22Rv1 (cell line): ENCODE data around the gene PIGR.
"Not testable (repeated sequence)": the region's sequence is repeated elsewhere in the genome, so short reads cannot be mapped to it uniquely, and the experiment has no call there.

ENCODE experiments used
- H3K27ac ChIP-seq: fragments of 450-650 bp; 2 replicates; pipeline ENCODE4 v1.5.1; 2017
- ZFX ChIP-seq: fragments of 450-650 bp; IDR thresholded peaks from 2 replicates; pipeline ENCODE4 v1.6.1; 2017; ENCODE audit warnings: antibody characterized with exemption, borderline replicate concordance
- TF ChIP-seq, protein P1 (sequence below): fragments of 450-650 bp; IDR thresholded peaks from 2 replicates; pipeline ENCODE4 v1.5.1; 2017; ENCODE audit warnings: mild to moderate bottlenecking

The PIGR gene

DNA sequence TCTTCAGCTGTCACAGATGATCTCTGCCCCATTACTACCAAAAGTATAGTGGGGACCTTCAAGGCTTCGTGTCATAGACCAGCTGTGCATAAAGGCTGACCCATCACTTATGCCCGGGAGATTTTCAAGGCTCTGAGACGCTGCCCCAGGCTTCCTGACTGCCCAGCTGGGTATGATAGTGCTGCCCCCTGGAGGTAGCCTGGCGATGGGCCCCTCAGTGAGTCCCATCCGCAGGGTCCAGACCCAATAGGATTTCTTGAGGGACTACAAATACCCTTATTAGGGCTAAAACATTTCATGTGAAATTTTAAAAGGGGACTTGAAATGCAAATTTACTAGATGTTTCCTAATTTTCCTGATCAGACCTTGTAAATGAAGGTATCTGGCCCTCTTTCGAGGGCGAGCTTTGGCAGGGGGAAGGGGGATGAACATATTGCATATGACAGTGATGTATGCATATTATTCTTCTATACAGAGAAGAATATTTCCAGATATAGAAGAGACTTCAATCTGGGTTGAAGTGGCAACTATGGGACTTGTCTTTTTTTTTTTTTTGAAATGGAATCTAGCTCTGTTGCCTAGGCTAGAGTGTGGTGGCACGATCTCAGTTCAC, 12.8 kb downstream of the PIGR start:
- TF ChIP-seq ZFX, result no peak
- TF ChIP-seq, protein P1, sequence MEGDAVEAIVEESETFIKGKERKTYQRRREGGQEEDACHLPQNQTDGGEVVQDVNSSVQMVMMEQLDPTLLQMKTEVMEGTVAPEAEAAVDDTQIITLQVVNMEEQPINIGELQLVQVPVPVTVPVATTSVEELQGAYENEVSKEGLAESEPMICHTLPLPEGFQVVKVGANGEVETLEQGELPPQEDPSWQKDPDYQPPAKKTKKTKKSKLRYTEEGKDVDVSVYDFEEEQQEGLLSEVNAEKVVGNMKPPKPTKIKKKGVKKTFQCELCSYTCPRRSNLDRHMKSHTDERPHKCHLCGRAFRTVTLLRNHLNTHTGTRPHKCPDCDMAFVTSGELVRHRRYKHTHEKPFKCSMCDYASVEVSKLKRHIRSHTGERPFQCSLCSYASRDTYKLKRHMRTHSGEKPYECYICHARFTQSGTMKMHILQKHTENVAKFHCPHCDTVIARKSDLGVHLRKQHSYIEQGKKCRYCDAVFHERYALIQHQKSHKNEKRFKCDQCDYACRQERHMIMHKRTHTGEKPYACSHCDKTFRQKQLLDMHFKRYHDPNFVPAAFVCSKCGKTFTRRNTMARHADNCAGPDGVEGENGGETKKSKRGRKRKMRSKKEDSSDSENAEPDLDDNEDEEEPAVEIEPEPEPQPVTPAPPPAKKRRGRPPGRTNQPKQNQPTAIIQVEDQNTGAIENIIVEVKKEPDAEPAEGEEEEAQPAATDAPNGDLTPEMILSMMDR, result peak; percentile 92
- no peak overlapping the region for H3K27ac ChIP-seq

DNA sequence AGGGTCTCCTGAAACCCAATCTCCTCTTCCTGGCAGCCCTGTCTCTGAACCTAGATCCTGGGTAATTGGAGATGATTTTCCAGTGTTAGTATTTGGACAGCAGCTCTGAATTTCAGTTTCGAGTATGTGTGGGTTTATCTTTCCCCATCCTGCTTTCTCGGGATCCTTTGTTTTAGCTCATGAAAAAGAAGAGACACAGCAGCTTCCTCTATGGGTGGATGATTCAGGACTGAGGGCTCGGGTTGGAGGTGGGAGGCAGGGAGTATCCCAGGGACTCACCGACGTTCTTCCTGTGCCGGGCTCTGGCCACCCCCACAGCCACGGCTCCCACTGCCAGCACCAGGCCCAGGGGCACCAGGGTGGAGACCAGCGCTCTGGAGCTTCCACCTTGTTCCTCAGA, 14.1 kb downstream of the PIGR start:
- no peak for TF ChIP-seq ZFX
- no peak overlapping the region for H3K27ac ChIP-seq

DNA sequence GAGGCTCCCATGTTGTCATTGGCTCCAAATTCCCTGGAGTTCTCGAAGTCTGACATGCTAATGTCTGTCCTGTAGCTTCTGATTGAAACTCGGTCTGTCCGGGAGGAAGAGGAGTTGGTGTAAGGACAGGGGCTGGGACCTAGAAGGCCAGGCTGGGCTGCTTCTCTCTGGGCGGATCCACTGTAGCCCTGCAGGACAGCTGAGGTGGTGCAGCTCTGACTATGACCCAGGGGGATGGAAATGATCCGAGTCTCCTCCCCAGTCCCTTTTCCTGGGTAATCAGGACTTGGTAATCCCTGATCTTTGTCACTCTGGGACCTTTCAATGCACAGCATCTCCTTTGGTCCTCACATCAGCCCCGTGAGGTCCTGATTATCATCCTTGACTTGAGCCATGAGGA, 14.6 kb downstream of the PIGR start:
- TF ChIP-seq, protein P1, result no peak
- TF ChIP-seq ZFX, result no peak
- no peak overlapping the region for H3K27ac ChIP-seq

GRCh38 chr1:206930210-206930798, 16.0 kb downstream of the PIGR start:
- H3K27ac ChIP-seq, result no peak overlapping the region
- TF ChIP-seq, protein P1, result no peak
- no peak for TF ChIP-seq ZFX

DNA sequence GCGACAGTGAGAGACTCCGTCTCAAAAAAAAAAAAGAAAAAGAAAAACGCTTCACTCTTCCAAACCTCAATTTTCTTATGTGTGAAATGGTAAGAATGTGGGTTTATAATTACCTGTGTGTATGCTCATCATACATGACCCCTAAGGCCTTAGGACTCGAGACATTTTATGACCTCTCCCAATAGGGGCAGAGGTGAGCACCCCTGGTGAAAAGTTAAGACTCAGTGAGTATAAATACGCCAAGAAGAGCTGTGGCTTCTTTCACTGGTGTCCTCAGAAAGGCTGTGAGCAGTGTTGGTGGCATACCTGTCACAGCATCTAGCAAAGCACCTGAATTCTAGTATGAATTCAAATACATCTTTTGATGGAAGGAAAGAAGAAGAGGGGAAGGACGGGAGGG, 16.7 kb downstream of the PIGR start:
- no peak overlapping the region for H3K27ac ChIP-seq
- no peak for TF ChIP-seq ZFX
- TF ChIP-seq, protein P1, result no peak

DNA sequence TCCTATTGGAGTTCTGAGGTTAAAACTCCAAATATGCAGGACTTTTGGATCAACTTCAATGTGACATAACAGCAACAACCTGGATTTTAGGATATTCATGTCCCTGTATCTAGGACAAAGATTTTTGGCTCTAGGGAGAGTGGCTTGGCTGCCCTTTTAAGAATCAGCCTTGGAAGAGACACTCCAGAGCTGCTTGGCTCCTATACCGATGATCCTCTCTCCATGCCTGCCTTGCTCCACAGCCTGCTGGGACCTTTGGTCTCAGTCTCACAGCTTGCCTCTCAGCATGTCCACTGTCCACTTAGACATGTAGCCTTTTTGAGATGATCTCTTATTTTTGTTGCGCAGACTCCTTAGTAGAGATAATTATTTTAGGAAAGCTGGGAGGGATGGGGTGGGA, 20.0 kb downstream of the PIGR start:
- no peak overlapping the region for H3K27ac ChIP-seq
- no peak for TF ChIP-seq ZFX

DNA sequence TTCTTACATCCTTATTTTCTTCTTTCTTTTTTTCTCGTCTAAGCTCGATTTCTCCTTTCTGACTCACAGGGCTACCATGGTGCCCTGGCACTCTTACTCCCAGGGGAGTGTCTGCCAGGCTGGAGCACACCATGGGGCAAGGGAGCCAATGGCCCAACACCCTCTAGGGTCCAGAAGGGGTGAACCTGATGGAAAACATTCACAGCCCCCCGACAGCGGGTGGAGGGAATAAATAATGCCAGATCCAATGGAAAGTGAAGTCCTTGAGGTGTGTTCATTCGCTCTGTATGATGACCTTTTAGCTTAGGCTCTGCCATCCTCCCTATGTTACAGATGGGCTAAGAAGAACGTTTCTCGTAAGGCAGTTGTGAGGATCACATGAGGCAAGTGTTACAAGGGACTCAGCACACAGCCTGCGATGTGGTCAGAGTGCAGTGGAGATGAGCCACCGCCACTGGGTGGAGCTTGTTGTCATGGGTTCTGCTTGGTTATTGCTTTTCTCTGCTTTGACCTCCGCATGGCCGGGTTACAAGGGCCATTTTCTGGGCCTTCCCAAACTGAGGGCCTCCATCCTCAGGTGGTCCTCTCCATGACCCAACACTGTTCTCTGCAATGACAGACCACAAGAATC, 21.0 kb downstream of the PIGR start:
- H3K27ac ChIP-seq, result no peak overlapping the region
- TF ChIP-seq ZFX, result no peak
- TF ChIP-seq, protein P1, result peak; percentile 26

DNA sequence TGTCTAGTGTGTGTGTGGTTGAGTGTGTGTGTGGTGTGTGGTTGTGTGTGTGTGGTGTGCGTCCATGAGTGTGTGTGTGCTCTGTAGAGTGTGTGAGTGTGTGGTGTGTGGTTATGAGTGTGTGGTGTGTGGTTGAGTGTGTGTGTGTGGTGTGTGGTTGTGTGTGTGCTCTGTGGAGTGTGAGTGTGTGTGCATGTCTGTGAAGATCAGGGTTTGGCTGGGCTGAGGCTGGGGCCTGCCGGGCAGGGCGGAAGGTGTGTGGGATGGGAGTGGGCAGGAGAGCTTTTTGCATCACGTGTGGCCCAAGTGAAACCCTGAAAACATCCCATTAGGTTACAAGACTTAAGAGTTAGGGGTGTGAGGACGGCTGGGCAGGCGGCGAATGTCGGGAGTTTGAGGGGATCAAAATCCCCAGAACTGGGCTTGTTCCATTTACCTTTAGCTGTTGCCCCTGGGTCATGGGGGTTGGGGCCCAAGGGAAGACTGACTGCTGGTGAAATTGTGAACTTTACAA, 21.6 kb downstream of the PIGR start:
- no peak overlapping the region for H3K27ac ChIP-seq
- TF ChIP-seq, protein P1, result no peak
- no peak for TF ChIP-seq ZFX

GRCh38 chr1:206923961-206924557, 22.2 kb downstream of the PIGR start:
- H3K27ac ChIP-seq, result not testable (repeated sequence)
